ENCODE results near the gene CCL4.

GRCh38 chr17:36063786-36064541, 39.7 kb upstream of the CCL4 start, which contains the start of gene CCL18:
- TF ChIP-seq, protein P1, sequence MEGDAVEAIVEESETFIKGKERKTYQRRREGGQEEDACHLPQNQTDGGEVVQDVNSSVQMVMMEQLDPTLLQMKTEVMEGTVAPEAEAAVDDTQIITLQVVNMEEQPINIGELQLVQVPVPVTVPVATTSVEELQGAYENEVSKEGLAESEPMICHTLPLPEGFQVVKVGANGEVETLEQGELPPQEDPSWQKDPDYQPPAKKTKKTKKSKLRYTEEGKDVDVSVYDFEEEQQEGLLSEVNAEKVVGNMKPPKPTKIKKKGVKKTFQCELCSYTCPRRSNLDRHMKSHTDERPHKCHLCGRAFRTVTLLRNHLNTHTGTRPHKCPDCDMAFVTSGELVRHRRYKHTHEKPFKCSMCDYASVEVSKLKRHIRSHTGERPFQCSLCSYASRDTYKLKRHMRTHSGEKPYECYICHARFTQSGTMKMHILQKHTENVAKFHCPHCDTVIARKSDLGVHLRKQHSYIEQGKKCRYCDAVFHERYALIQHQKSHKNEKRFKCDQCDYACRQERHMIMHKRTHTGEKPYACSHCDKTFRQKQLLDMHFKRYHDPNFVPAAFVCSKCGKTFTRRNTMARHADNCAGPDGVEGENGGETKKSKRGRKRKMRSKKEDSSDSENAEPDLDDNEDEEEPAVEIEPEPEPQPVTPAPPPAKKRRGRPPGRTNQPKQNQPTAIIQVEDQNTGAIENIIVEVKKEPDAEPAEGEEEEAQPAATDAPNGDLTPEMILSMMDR (conservative IDR thresholded peaks at IDR 0.05; ENCODE audit: low read length): no peak
- no peak for TF ChIP-seq EZH2phosphoT487 (IDR thresholded peaks at IDR 0.05; ENCODE audit: borderline replicate concordance, low read depth, low read length)
